GM20431 (cell line): ENCODE results near the gene S1PR1.
"Not testable (repeated sequence)": the region's sequence is repeated elsewhere in the genome, so short reads cannot be mapped to it uniquely, and the experiment has no call there.

ENCODE experiments used
- in situ Hi-C: fragments of 300-500 bp; cut with MseI, MboI; formaldehyde crosslinking; loops from one replicate; pipeline ENCODE4 v1.15.0; 2020; ENCODE audit warnings: low sequenced_read_pairs; ENCODE audit not compliant: unreplicated experiment

S1PR1 gene

GRCh38 chr1:101236516-101237228 lies at the start of gene S1PR1:
Gene S1PR1, plus strand, starts transcription at chr1:101237019. Its CDS starts 1,966 bp downstream, at chr1:101238985.
- in situ Hi-C loops: no loop called here

- in situ Hi-C loops: no loop called here
Observed at GRCh38 chr1:101187297-101187696, 49.5 kb upstream of the S1PR1 start.

GRCh38 chr1:101188331-101188730 lies 48.5 kb upstream of the S1PR1 start:
- in situ Hi-C loops: no loop called here

- in situ Hi-C loops: not testable (repeated sequence)
Observed at GRCh38 chr1:101188968-101189367, 47.9 kb upstream of the S1PR1 start.

- in situ Hi-C loops: no loop called here
Observed at GRCh38 chr1:101190441-101190840, 46.4 kb upstream of the S1PR1 start.

GRCh38 chr1:101191049-101191448 lies 45.8 kb upstream of the S1PR1 start:
- in situ Hi-C loops: no loop called here

GRCh38 chr1:101193733-101194169 lies 43.1 kb upstream of the S1PR1 start:
- in situ Hi-C loops: no loop called here

GRCh38 chr1:101194746-101195145 lies 42.1 kb upstream of the S1PR1 start:
- in situ Hi-C loops: no loop called here

GRCh38 chr1:101196668-101197067 lies 40.2 kb upstream of the S1PR1 start:
- in situ Hi-C loops: no loop called here

- in situ Hi-C loops: no loop called here
Observed at GRCh38 chr1:101198842-101199636, 37.8 kb upstream of the S1PR1 start.

- in situ Hi-C loops: no loop called here
Observed at GRCh38 chr1:101199637-101199982, 37.2 kb upstream of the S1PR1 start.

- in situ Hi-C loops: no loop called here
Observed at GRCh38 chr1:101200513-101200912, 36.3 kb upstream of the S1PR1 start.

- in situ Hi-C loops: no loop called here
Observed at GRCh38 chr1:101203820-101204540, 32.8 kb upstream of the S1PR1 start.

- in situ Hi-C loops: no loop called here
Observed at GRCh38 chr1:101205457-101205856, 31.4 kb upstream of the S1PR1 start.

GRCh38 chr1:101206139-101206538 lies 30.7 kb upstream of the S1PR1 start:
- in situ Hi-C loops: not testable (repeated sequence)

GRCh38 chr1:101207271-101207670 lies 29.5 kb upstream of the S1PR1 start:
- in situ Hi-C loops: not testable (repeated sequence)

GRCh38 chr1:101207891-101208290 lies 28.9 kb upstream of the S1PR1 start:
- in situ Hi-C loops: no loop called here

- in situ Hi-C loops: no loop called here
Observed at GRCh38 chr1:101215363-101216011, 21.3 kb upstream of the S1PR1 start.

- in situ Hi-C loops: no loop called here
Observed at GRCh38 chr1:101216623-101217022, 20.2 kb upstream of the S1PR1 start.

- in situ Hi-C loops: no loop called here
Observed at GRCh38 chr1:101217148-101217547, 19.7 kb upstream of the S1PR1 start.
